Heart left ventricle (tissue), 16 donors: ENCODE results near the gene SLC35F1. TPM values are rescaled to one million over a fixed set of nuclear protein-coding genes. Genes with fewer than 3 reads are reported as not detected.

Source experiments
- ATAC-seq, 4 donors: fragments of 200-7000 bp; cut with Tn5 transposase; one replicate each; pipeline ENCODE4 v1.9.1; 2020 to 2022; ENCODE audit warnings: moderate library complexity in 4 of 4, mild to moderate bottlenecking in 3 of 4, moderate number of reproducible peaks in 1 of 4
- DNase-seq, 5 donors: peaks; one replicate each; pipeline ENCODE4 v3.0.0-alpha.2; 2020
- H3K27ac ChIP-seq, 12 donors: fragments of 200-600 bp; sonication (generic) in 4 of 12; one replicate each; pipeline versions ENCODE4 v1.5.0 to v1.8.0; 2016 to 2022; ENCODE audit warnings: mild to moderate bottlenecking in 2 of 12
- H3K27me3 ChIP-seq, 9 donors: fragments of 200-600 bp; sonication (generic) in 2 of 9; one replicate each; pipeline versions ENCODE4 v1.5.1 to v1.8.0; 2016 to 2022; ENCODE audit warnings: mild to moderate bottlenecking in 3 of 9
- H3K36me3 ChIP-seq, 9 donors: fragments of 200-600 bp; sonication (generic) in 2 of 9; one replicate each; pipeline versions ENCODE4 v1.5.0 to v1.8.0; 2018 to 2022; ENCODE audit warnings: mild to moderate bottlenecking in 2 of 9
- H3K4me1 ChIP-seq, 12 donors: fragments of 200-600 bp; sonication (generic) in 4 of 12; one replicate each; pipeline versions ENCODE4 v1.5.0 to v1.8.0; 2016 to 2022; ENCODE audit warnings: mild to moderate bottlenecking in 3 of 12
- H3K4me3 ChIP-seq, 12 donors: fragments of 200-600 bp; sonication (generic) in 4 of 12; one replicate each; pipeline versions ENCODE4 v1.5.0 to v1.8.0; 2017 to 2022; ENCODE audit warnings: mild to moderate bottlenecking in 9 of 12, moderate library complexity in 4 of 12
- H3K9me3 ChIP-seq, 12 donors: fragments of 200-600 bp; sonication (generic) in 4 of 12; one replicate each; pipeline versions ENCODE4 v1.5.0 to v1.8.0; 2016 to 2022; ENCODE audit warnings: mild to moderate bottlenecking in 1 of 12
- CTCF ChIP-seq, 12 donors: fragments of 200-600 bp; sonication (generic) in 4 of 12; IDR thresholded peaks; one replicate each; pipeline versions ENCODE4 v1.5.0 to v1.8.0; 2018 to 2022; ENCODE audit warnings: antibody characterized with exemption in 12 of 12, mild to moderate bottlenecking in 5 of 12
- POLR2A ChIP-seq, 2 donors: fragments of 450-650 bp; IDR thresholded peaks; one replicate each; pipeline ENCODE4 v1.6.1; 2017; ENCODE audit warnings: antibody characterized with exemption in 2 of 2, mild to moderate bottlenecking in 2 of 2, moderate library complexity in 2 of 2
- WGBS, 4 donors: extraction: QIAGEN DNeasy Blood & Tissue Kit in 2 of 4; methylation state at CpG; one replicate each; pipeline versions ENCODE4 v1.1.5 to v1.1.7; 2013 to 2018; 5-methylcytosine and 5-hydroxymethylcytosine counted together
- intact Hi-C, 10 donors: fragments of 100-400 bp; cut with DNase I; formaldehyde crosslinking; loops; one replicate each; pipeline versions ENCODE4 v1.11.1 to v1.14.2; 2022
- polyA plus RNA-seq, 2 donors: library from polyadenylated mRNA; stranded (reverse); fragments of 200-250 nt; gene quantifications; one replicate each; pipeline ENCODE4 v1.2.3, GENCODE V29; 2013
- total RNA-seq, 9 donors: library from RNA; depleted of rRNA in 2 of 9; stranded (reverse); fragments of >200 nt in 2 of 9; fragmentation: NEBNext Ultra II Directional in 3 of 9; extraction: Animal tissue kit (Norgen Biotek cat#: 25700) in 3 of 9; gene quantifications; one replicate each; pipeline versions ENCODE4 v1.1.0 to v1.2.4, GENCODE V29; 2016 to 2023
- donor health status: ischemic (EF 13 %, LVEDD 7.1; RV severe dilation, severe dysfunction).
- donor health status: healthy with polysubstance abuse.
- donor health status: DM: no; HTN: yes; CAD: no.
- donor health status: DM: no; HTN: no; CAD: no.
- donor health status: ischemic (EF 25% LVEDD 6.9; RV normal size, moderate dysfunction).
- donor health status: ischemic (EF 25% LVEDD 5.7; RV mildly dilated, moderate dysfunction).
- donor health status: healthy.
- donor health status: DM: yes; HTN: yes; CAD: no.
- donor health status: ischemic (EF 35%, LVEDD 5.7; RV mildly dilated, moderate dysfunction).
- donor health status: nonischemic (EF 11% LVEDD 7.7; RV severe dilation, severe dysfunction).
- donor health status: DM: yes; HTN: yes; CAD: no.
- donor health status: PGD.
- donor health status: ischemic (EF 29% LVEDD 5.4; RV normal size, mild dysfunction).
- donor health status: nonischemic (EF 23%, LVEDD 6.1; RV moderate dilation, normal function).

SLC35F1 gene
- total and polyA plus RNA-seq, 11 donors = 1.1 to 11.6 (median 5.0) TPM

DNA sequence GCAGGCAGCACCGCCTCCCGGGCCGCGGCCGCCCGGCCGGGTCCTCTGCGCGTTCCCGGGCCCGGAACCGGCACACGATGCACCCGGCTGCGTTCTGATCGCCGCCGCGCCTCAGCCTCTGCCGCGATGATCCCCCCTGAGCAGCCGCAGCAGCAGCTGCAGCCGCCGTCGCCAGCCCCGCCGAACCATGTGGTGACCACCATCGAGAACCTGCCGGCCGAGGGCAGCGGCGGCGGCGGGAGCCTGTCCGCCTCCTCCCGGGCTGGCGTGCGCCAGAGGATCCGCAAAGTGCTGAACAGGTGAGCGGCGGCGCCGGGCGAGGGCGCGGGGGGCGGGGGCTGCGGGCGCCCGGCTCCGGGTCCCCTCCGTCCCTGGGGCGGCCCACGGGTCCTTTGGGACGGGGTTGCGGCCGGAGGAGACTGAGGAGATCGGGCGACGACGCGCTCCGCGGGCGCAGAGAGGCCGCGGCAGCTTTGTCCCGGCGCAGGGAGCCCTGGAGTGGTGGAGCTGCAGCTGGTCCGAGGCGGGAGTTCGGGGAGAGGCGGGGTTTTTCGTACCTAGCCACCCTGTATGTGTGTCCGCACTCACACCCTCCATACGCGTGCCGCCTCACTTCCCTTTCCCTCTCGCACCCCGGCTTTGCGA is 659 bp downstream of the SLC35F1 start:
- H3K27ac ChIP-seq = peak overlapping the region in 1 of 12 donors; percentile 25
- peak overlapping the region; percentile 40 to 80 (median 58) for H3K4me3 ChIP-seq
- DNase-seq = peak in 1 of 5 donors; percentile 54
- peaks cover 9 to 60% (median 20%) of the 10 kb centered on the region in 9 donors for H3K27me3 ChIP-seq
- peak in 2 of 4 donors; percentile 36 to 56 for ATAC-seq
- intact Hi-C loops = no loop called here
- H3K9me3 ChIP-seq = no peaks in the 10 kb centered on the region
- WGBS, 4 donors = 1 to 3% (median 1%) methylated on average over 11 to 81 of the region's 81 CpGs
- H3K36me3 ChIP-seq = no peaks in the 10 kb centered on the region
- H3K4me1 ChIP-seq = peaks cover 0 to 23% (median 7%) of the 10 kb centered on the region in 12 donors
- no peak for TF ChIP-seq POLR2A (IDR thresholded peaks at IDR 0.05)
- TF ChIP-seq CTCF (IDR thresholded peaks at IDR 0.05) = no peak

GRCh38 chr6:117908246-117909068 is 1.4 kb downstream of the SLC35F1 start:
- Histone ChIP-seq H3K27me3 (peaks cover 9 to 60% (median 20%) of the 10 kb centered on the region in 9 donors), H3K4me3 (peak overlapping the region; percentile 40 to 80 (median 58)), H3K27ac (no peak overlapping the region), H3K9me3 (no peaks in the 10 kb centered on the region), H3K4me1 (peaks cover 0 to 23% (median 7%) of the 10 kb centered on the region in 12 donors), H3K36me3 (no peaks in the 10 kb centered on the region)
- TF ChIP-seq POLR2A (IDR thresholded peaks at IDR 0.05) (no peak), CTCF (IDR thresholded peaks at IDR 0.05) (no peak)
- no peak for DNase-seq
- no peak for ATAC-seq
- intact Hi-C loops = no loop called here
- 6 to 12% (median 8%) methylated on average over 28 to 45 of the region's 45 CpGs for WGBS, 4 donors

- DNase-seq (no peak), ATAC-seq (no peak)
- peaks cover 8 to 60% (median 20%) of the 10 kb centered on the region in 9 donors for H3K27me3 ChIP-seq
- peaks cover 0 to 23% (median 7%) of the 10 kb centered on the region in 12 donors for H3K4me1 ChIP-seq
- no peak overlapping the region for H3K4me3 ChIP-seq
- intact Hi-C loops = no loop called here
- TF ChIP-seq POLR2A (IDR thresholded peaks at IDR 0.05) (no peak), CTCF (IDR thresholded peaks at IDR 0.05) (no peak)
- 90 to 94% (median 91%) methylated on average over 5 of the region's 5 CpGs for WGBS, 4 donors
- no peaks in the 10 kb centered on the region for H3K36me3 ChIP-seq
- H3K9me3 ChIP-seq = no peaks in the 10 kb centered on the region
- H3K27ac ChIP-seq = no peak overlapping the region
Measured at GRCh38 chr6:117909638-117910037, 2.6 kb downstream of the SLC35F1 start.

DNA sequence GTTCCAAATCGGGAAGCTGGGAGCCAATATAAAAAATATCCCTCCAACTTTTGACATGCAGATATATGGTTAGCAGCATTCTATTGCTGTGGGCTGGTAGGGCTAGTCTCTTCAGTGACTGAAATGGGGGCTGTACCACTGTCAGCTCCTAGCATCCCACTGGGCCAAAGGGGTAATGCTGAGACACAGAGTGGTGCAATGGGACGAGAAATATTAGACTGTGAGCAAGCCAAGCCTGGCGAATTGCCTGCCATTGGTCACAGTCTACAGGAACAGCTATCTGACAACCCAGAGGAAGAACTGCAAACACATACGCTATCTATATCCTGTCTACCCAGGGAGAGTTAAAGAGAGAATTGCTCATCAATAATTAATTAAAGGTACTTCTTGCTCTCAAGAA is 3.5 kb downstream of the SLC35F1 start:
- Histone ChIP-seq H3K27ac (no peak overlapping the region), H3K4me1 (peaks cover 0 to 23% (median 7%) of the 10 kb centered on the region in 12 donors), H3K9me3 (no peaks in the 10 kb centered on the region), H3K36me3 (no peaks in the 10 kb centered on the region), H3K4me3 (no peak overlapping the region), H3K27me3 (peaks cover 8 to 53% (median 17%) of the 10 kb centered on the region in 9 donors)
- intact Hi-C loops = no loop called here
- TF ChIP-seq CTCF (IDR thresholded peaks at IDR 0.05) (no peak), POLR2A (IDR thresholded peaks at IDR 0.05) (no peak)
- no peak for ATAC-seq
- no peak for DNase-seq
- WGBS, 4 donors = 75 to 87% (median 83%) methylated on average over 4 of the region's 4 CpGs
